Fibroblast of the conjunctiva (primary cell): ENCODE results near the gene OTOA.
A peak's percentile ranks its signal among the peaks of the same experiment; 100 is the strongest.
"Not testable (repeated sequence)": the region's sequence is repeated elsewhere in the genome, so short reads cannot be mapped to it uniquely, and the experiment has no call there.

ENCODE experiments used
- DNase-seq: peaks from one replicate; pipeline ENCODE4 v3.0.0-alpha.2; 2010; ENCODE audit warnings: low read depth

The OTOA gene

DNA sequence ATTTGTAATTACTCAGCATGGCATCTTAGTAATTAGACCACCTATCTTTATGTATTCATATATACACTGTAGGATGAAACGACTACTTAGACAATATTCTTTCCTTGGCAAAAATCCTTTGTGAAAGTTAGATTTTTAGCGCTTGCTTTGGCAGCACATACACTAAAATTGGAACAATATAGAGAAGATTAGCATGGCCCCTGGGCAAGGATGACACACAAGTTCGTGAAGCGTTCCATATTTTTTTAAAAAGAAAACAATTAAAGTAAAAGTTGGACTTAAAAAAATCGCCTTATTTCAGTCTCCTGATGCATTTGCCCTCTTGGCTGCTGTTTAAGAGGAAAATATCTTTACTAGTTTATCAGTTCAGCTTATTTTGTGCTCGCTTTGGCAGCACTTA, 21.9 kb upstream of the OTOA start:
- DNase-seq: no peak

DNA sequence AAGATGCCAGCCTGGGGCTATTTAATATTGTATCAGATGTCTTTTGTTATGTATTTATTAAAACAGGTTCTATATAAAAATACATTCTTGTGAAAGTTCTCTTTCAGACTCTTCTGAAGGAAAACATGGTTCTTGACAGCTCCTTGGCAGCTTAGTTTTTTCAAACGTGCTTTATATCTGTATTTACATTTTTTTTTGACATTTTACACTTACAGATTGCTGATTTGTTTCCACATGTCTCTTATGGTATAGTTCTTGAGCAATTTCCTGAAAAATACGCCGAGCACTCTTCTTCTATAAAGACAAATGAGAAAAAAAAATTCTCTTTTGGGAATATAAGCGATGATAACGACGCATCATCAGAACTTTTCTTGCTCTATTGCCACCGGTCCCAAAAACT, 20.9 kb upstream of the OTOA start:
- no peak for DNase-seq

DNA sequence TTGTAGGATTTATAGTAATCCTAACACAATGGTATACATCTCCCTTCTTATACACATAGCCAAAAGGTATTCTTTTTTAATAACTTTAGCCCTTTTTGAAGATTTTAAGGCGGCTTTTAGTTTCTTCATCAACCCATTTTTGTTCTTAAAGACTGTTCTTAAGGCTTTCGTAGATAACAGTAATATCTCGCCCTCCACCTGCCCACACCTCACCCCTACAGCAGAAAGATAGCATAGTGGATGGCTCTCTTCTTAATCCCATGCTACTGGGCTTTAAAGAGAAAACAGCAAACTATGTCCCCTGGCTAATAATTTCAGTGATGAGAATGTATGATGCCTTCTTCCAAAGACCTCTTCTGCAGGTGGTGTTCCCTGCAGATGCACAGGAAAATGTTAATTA, 20.0 kb upstream of the OTOA start:
- DNase-seq: no peak

DNA sequence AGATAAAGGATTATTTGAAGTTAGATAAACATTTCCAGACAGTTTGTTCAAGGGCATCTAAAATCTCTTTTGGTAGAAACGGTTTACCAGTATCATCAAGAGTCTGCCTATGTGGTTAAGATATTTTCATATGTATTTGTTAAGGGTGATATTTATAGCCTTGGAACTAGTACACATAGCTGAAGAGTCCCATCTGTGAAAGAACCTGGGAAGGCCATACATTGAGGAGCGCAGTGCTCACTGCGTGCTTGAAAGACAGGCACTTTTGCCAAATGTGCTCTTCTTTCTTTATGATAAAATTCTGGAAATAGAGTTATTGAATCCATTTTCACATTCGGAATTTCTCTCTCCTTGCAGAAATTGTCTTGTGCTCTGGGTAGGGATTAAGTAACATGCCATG, 19.1 kb upstream of the OTOA start:
- DNase-seq: no peak

DNA sequence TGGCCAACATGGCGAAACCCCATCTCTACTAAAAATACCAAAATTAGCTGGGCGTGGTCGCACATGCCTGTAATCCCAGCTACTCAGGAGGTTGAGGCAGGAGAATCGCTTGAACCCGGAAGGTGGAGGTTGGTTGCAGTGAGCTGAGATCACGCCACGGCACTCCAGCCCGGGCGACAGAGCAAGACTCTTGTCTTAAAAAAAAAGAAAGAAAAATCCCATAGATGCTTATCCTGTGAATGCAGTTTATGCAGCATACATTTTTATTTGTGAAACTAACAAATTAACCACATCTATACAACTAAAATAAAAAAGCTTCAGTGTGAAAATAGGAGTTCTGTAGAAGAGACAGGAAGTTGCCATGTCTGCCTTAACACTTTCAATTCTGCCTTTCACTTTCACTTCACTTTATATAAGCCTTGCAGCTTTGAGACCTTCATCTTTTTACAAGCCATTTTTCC, 18.5 kb upstream of the OTOA start:
- DNase-seq: no peak

DNA sequence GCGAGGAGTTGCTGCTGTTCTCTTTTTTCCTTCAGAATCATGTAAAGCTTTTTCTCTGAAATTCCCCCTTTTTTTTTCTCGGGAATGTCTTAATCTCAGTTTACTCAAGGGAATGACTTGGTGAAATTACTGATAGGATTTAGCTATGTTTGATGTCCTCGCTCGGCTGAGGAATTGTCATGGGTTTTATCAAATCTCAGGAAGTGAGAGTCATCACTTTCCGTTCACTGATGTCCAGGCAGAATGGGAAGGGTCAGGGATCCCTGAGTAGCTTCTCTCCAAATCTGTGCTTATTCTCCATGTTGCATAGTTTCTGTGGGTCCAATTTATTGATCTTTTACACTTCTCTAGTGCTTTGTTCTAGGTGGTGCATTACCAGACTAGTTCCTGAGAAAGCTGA, 17.7 kb upstream of the OTOA start:
- DNase-seq: no peak

DNA sequence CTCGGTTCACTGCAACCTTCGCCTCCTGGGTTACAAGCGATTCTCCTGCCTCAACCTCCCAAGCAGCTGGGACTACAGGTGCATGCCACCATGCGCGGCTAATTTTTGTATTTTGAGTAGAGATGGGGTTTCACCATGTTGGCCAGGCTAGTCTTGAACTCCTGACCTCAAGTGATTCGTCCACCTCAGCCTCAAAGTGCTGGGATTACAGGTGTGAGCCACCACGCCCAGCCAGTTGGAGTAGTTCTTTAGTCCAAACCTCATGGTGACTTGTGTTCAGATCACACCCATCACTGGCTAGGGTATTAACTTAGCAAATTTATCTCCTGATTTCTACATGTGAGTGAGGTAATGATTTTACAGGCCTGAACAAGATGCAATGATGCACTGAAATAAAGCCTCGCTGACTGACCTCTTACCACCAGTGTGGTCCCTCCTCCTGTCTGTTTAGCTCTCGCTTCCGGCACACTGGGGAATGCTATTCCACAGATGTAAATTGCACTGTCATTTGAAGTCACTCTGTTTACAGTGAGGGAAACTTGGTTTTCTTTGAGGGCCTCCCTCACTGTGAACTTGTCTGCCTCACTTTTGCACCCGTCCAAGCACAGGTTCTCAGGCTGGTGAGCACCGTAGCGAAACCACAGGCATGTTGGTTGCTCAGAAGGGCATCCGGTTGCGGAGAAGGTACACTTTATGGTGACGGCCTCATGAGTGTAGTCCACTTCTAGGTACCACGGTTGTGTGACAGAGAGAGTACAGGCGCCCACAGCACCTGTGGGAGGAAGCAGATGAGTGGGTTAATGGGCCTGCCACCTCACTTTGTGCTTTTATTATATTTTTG, 16.8 kb upstream of the OTOA start:
- DNase-seq: no peak

DNA sequence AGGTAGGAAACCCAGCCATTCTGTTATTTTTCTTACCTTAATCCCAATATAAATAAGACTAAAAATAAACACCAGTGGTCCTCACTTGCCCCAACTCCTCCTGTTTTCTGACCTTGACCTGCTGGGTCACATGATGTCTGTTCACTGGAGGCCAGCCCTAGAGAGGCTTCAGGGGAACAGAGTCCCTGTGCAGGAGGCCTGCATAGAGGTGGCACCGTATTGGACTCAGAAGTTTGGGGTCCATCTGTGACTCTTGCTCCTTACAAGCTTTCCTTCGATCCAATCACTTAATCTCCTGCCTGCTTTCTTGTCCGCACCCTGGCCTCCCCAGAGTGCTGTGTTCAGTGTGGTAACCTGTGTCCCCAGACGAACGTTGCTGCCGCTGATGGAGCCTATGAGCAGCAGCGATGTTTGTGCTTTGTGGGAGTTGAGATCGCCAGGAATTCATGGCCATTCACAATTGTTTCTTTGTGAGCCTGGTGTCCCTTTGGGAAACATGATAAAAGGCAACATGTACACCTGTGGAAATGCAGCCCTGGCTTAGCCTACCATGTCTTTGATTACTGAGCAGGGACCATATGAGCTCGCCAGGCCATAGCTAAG, 16.1 kb upstream of the OTOA start:
- DNase-seq: no peak

DNA sequence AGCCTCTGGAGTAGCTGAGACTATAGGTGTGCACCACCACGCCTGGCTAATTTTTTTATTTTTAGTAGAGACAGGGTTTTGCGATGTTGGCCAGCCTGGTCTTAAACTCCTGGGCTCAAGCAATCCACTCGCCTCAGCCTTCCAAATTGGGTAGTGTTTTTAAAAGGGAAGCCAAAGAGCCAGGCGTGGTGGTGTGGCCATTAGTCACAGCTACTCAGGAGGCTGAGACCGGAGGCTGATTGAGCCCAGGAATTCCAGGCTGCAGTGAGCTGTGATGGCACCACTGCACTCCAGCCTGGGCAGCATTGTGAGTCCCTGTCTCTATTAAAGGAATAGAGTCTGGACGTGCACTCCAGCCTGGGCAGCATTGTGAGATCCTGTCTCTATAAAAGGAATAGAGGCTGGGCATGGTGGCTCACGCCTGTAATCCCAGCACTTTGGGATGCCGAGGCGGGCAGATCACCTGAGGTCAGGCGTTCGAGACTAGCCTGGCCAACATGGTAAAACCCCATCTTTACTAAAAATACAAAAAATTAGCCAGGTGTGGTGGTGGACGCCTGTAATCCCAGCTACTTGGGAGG, 13.9 kb upstream of the OTOA start:
- DNase-seq: not testable (repeated sequence)

DNA sequence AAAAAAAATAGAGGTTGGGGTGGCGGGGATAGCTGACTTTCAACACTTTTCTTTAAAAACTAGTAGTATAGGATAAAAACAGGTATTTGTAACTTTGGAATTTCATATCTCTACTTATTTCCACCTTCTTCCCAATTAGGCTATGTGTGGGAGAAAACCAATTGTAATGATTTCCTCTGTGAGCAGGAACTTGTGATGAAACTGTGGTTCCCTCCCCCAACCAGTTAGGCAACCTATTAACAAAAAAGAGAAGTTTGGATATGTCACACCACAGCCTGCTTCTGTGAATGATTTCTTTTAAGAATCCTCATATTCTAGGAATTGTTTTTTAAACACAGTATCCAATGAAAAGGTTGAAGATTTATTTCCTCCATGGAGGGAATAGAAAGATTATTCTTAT, 13.2 kb upstream of the OTOA start:
- DNase-seq: no peak

DNA sequence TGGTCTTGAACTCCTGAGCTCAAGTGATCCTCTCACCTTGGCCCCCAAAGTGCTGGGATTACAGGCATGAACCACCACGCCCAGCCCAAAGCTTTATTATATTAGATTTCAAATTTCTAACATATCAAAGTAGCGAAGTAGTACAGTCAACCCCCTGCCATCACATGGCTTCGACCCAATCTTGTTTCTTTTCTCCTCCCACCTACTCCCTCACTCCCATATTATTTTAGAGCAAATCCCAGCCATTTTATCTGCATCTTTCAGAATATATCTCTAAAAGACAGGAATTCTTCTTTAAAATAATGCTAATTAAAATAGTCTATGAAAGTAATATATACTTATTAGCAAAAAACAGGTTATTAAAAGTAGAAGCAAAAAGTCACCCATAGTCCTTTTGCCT, 12.3 kb upstream of the OTOA start:
- no peak for DNase-seq

DNA sequence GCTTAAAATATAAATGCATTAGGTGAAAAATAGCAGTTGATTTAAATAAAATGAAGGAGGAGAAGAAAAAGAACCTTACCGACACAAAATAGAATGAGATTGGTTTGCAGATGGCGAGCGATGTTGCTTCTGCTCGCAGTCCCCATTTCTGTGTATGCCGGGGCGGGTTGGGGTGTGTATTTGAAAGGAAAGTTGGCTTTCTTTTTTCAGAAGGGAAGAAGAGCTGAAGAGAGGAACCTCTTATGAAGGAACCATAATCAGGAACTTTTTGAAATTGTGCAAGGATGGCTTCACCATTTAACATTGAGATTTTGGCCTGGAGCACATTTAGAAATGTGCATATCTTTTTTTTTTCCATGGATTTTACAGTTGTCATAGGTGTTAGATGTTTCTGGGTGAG, 11.3 kb upstream of the OTOA start, which contains the start of gene IGSF6:
Gene IGSF6, minus strand, starts transcription at position 156 of the 400 bp plus-strand sequence. Its CDS starts 10 bp downstream, at position 146.
- no peak for DNase-seq

DNA sequence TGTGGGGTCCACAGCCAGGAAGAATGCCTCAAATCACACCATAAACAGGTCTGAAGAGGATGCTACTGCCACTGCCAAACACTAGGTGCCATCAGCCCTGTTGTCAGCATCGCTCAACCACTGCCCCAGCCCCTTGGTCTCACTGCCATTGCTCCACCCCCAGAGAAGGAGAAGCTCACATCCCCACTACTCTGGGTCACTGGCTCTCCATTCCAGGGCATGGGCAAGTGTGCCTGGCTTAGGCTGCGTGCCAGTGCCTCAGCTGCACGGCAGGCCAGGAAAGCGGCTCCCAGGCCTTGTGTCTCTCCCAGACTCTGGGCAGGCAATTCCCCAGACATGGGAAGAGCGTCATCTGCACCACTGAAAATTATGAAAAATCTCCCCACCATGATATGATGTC, 10.2 kb upstream of the OTOA start:
- DNase-seq: no peak

DNA sequence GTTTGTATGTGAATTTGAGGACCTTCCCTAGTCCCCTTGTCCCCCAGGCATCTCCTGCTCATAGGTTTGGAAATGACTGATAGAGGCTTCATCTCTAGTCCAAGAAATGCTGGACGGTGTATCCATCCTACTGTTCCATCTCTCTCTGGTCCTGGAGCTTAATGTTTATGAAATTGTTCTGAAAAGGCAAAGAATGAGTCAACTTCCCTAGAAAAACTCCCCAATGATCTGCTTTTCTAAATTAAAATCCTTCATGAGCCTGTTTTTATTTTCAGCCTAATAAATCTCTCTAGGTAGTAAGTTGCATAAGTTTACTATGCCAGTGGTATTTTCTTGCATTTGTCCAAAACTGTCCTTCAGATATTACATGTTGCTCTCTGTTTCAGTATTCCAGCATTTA, 9.3 kb upstream of the OTOA start:
- DNase-seq: no peak

DNA sequence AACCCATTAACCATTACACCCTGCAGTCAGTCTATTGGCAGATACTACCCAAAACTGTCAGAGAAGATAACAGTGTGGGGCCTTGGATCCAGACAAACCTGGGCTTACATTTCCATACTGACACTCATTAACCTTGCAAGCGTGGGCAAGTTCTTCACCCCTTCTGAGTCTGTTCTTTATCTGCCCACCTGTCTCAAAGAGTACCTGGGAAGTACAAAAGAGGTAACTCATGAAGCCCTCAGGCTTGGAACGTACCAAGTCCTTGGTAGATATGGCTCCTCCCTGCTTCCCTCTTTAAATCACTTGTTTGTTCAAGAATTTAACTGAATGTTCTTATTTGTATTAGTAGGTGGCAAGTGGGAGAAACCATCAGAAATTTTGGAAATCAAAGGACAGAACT, 8.9 kb upstream of the OTOA start:
- DNase-seq: no peak

DNA sequence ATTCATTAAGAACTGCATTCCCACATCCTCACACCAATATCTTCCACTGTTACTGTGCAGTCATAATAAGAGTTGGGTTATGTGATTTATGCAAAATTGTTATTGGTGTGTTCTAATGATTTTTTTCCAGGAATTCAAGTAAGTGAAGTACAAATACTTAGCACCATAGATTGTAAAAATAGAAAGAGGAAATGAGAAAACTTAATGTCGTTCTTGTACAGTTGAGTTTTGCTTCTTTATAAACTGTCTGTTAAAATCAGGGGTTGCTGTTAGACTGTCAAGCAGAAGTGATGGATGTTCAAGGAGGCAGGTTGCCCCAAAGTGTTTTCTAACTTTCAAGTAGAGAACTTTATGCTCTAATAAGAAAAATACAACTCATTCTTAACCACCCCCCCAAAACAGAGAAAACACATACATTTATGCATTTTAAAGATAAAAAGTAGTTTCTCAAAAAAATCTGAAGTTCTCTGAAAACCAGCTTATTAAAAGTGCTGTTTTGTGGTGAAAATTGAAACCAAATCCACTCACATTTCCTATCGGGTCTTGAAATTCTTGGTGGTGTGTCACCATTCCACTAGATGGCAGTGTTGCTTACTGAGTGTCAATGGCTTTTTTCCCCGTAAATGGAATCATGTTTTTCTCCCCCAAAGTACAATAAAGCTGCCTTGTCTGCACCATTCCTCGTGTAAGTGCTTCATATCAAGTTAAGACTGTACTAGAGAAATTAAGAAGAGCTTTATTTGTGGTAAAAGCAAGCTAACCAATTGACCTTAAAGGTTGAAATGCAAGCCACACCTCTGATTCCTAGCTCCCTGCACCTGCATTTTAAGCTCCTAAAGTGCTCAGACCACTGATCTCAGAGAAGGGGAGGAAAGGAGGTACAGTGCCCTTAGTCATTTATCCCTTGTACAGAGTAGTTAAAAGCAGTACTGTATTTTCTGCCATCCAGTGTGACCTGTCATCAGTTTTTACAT, 6.7 kb upstream of the OTOA start:
- DNase-seq: peak; percentile 50

DNA sequence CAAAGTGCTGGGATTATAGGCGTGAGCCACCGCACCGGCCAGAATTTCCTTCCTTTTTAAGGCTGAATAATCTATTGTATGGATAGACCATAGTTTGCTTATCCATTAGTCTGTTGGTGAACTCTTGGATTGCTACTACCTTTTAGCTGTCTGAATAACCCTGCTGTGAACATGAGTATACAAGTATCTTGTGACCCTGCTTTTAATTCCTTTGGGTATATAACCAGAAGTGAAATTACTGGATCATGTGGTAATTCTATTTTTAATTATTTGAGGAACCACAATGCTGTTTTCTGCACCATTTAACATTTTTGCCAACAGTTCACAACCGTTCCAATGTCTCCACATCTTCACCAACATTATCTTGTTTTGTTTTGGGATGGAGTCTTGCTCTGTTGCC, 4.6 kb upstream of the OTOA start:
- no peak for DNase-seq

DNA sequence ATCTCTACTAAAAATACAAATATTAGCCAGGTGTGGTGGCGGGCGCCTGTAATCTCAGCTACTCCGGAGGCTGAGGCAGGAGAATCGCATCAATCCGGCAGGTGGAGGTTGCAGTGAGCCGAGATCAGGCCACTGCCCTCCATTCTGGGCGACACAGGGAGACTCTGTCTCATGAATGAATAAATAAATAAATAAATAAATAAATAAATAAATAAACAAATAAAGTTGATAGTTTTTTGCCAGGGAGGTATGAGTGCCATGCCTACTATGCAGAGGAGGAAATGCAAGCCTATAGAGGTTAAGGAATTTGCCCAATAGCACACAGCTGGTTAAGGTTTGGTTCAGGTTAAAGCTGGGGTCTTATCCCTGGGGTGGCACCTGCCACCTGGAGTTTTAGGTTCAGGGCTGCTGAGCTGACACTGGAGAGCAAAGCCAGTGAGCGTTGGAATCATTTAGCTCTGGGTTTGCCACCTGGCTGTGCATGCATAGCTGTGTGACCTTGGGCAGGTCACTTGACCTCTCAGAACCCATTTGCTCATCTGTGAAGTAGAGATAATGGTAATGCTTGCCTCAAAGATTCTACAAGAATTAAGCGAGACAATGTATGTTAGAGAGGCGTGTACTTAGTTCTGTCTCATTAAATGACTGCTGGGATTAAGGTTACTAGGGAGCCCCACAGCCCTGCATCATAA, 1.2 kb downstream of the OTOA start:
- DNase-seq: no peak

DNA sequence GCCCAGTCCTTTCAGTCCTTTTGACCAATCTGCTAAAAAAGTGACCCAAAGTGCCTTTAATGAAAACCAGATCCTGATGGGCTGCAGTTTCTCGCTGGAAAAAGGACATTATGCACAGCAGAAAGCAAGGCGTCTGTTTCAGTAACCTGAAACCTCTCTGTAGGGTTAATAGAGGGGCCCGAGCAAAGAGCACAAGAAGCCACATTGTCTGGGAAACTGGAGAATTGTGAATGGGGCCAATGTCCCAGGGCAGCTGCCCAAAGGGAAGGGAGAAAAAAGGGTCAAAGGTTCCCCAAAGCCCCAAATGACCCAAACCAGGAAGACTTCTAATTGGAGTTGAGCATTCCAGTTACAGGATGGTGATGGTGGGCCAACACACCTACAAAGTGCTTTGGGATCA, 3.0 kb downstream of the OTOA start:
- no peak for DNase-seq

DNA sequence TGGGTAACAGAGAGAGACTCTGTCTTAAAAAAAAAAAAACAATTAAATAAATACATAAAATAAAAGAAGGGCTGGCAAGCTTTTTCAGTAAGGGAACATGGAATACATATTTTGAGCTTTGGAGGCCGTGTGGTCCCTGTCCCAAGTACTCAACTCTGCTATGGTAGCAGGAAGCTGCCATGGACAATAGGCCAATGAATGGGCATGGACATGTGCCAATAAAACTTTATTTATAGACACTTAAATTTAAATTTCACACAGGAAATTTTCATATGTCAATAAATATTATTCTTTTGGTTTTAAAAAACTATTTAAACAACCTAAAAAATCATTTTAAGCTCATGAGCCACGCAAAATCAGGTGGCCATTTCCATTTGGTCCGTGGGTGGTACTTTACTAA, 3.8 kb downstream of the OTOA start:
- DNase-seq: no peak

DNA sequence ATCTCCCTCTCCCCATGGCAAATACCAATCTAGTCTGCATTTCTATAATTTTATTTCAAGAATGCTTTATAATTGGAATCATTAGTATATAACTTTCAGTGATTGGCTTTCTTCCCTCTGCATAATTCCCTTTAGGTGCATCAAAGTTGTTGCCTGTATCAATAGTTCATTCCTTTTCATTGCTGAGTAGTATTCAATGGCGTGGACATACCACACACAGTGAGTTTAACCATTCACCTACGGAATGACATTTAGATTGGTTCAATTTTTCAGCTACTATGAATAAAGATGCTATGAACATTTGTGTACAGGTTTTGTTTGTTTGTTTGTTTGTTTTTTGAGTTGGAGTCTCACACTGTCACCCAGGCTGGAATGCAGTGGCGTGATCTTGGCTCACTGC, 9.7 kb downstream of the OTOA start:
- no peak for DNase-seq

DNA sequence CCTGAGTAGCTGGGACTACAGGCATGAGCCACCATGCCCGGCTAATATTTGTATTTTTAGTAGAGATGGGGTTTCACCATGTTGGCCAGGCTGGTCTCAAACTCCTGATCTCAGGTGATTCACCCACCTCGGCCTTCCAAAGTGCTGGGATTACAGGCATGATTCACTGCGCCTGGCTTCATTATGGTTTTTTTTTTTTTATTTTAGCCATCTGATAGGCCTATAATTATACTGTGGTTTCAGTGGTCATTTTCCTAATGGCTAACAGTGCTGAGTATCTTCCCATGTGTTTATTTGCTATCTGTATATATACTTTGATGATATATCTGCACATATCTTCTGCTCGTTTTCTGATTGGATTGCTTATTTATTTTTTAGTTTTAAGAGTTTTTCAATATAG, 10.7 kb downstream of the OTOA start:
- not testable (repeated sequence) for DNase-seq
